Inflammatory macrophage treated with lipopolysaccharide for 4 hours (primary cell): ENCODE measurements around the gene YIPF3.

Source experiments
- DNase-seq: peaks from one replicate; pipeline ENCODE4 v3.0.0-alpha.2; 2020

YIPF3 gene

DNA sequence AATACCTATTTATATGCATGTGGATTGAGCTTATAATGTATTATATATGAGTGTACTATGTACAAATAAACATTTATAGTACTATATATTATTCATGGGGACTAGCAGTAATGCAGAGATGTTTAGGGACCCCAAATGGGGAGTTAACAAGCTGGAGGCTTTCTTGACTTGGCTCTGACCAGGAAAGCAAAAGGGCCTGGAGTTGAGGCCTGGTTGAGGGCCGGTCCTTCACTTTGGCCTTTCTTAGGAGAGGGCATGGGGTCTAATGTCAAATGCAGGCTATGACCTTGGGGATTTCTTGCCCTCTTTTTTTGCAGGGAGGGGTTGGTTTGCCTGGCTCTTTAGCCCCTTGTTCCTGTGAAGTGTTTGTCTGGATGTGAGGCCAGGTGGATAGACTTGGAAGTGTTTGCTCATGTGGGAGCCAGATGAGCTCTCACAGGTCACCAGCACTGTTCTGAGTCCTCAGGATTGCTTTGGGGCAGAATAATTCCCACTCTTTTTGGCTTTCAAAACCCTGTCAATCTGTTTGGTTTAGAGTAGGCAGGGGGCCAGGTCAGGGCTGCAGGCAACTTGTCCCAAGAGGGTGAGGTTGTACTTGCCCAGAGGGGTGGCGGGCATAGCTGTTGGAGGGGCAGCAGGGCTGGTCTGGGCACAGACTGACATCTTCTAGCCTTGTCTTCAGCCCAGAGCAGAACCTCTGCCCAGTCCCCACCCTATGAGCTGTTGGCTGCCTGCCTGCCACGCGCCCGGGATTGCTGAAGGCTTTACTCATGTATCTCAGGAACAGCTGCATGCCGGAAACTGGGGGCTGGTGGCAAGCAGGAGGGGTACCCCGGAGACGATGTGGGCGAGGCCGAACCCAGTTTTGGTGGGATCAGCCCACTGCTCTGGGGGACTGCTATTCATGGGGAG, 24.7 kb downstream of the YIPF3 start:
- no peak for DNase-seq

DNA sequence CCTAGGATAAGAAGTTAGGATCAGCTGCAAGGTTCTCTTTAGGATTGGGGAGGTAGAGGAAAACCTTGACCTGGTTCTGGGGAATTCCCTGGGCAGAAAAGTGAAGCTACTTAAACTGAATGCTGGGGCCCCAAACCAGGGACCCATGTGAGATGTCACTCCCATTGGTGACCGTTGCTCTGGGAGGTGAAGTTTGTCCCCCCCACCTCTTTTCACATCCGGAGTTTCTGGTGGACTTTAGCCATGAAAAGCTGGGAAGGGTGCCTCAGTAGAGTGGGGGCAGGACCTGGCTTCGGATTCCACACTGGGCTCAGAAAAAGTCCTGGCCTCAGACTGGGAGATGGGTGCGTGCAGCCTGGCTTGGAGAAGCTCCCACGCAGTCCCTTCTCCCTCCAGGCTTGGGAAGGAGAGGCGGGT, 26.2 kb downstream of the YIPF3 start:
- no peak for DNase-seq

DNA sequence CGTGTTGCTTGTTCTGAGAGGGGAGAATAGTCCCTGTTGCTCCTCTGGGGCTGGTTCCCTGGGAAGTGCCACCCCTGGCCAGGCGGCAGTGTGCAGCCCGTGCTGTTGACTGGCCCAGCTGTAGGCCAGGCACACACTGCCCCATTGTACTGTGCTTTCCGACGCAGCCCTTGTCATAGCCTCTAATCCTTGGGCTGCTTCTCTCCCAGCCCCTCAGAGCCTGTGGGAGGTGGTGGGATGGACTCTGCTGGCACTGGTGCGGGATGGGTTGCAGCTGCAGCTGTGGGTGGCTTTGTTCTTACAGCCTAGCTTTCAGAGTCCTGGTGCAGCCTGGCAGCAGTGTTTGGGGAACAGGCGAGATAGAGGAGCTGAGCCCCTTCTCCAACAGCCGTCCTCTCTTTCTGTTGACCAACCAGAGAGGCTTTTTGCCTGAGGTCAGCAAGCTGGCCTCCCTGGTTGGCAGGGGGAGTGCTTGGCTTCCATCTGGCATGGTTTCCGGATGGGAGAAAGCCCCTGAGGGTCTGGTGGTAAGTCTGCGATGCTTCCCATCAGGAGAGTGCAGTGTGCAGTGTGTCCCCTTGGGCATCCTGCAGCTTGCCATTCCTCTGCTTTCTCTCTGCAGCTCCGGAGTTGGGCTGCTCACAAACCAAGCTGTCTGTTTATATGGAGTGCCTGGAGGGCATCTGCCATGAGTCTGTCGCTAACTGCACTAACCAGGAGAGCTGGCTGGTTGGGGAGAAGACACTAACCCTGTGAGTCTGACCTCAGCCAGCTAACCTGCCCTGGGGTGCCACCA, 27.3 kb downstream of the YIPF3 start:
- DNase-seq: no peak

DNA sequence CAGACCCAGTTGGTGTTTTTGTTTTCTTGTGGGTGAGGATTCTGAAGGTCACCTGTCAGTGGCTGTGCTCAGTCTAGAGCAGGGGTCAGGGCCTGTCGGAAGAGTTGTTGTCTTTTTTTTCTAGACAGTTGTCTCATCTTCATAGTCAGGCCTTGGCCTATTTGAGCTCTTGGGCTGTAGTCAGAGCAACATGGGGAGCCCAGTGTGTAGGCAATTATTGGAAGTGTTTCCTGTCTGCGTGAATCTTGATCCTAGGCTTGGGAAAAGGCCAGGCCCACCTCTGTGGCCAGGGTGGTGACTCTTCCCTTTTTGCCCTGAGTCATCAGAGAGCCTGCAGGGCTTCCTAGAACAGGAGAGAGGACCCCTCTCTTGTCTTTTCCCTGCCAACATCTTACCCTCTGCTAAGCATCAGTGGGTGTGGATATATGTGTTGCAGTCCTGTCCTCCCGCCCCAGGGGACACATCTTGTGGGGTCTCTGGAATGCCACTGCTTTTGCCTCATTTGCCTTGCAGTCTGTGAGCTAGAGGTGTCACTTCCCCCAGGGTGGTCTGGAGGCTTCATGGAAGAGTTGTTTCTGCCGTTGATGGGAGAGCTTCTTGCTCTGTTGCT, 28.0 kb downstream of the YIPF3 start:
- no peak for DNase-seq

DNA sequence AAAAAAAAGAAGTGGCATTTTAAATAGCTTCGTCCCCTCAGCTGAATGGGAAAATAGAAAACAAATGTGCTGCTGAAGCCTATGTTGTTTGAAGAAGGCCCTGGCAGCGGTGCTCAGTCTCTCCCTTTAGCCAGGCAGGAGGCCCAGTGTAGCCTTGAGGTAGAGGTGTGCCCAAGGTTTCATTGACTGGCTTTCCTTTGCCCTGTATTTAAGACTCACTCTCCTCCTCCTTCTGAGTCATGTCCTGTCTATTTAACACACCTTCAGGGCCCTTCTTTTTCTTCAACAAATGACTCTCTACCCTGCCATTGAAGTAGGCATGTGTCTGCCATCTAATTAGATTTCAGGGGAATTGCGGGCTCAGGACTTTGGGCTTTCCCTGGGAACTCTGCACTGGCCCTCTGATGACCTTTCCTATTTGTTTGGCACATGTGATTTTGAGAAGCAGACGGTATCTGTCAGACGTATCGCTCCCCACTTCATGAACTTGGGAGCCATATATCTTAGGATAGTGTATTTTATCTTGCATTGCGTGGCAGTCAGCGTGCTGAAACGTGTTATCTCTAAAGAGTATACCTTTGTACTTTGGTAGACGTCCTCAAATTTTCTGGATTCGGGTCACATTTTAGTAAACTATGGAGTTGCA, 35.0 kb downstream of the YIPF3 start:
- DNase-seq: no peak

DNA sequence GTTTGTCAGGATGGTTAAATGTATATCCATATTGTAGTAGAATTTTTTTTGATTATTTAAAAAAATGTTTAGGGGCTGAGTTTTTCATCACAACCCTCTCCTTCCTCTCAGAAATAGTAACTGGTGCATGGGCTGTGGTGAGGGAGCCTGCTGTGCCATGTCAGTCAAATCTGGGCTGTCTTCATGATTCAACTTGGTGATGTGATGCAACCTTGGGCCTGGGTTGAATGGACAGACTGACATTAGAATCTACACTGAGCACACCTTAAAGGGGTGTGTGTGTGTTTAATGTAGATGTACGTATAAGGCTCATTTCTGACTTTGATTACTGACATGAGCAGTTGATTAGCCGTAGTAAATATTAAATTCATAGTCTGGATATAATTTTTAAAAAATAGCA, 35.7 kb downstream of the YIPF3 start:
- DNase-seq: peak; percentile 6

DNA sequence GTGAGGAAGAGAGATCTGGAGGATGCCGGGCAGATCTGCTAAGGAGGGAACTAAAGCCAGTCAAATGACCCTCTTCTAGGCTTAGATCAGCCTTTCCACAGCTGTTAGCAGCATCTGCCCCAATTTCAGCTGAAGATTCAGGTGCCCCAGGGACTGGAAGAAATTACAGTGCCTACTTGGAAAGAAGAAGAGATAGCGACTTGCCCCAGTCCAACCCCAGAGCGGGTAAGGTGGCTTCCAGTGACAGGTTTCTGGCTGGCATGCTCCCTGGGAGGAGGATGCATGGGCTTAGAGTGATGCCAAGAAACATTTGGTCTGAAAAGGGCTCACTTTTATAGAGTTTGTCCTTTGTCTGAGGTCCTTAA, 38.7 kb downstream of the YIPF3 start:
- no peak for DNase-seq

DNA sequence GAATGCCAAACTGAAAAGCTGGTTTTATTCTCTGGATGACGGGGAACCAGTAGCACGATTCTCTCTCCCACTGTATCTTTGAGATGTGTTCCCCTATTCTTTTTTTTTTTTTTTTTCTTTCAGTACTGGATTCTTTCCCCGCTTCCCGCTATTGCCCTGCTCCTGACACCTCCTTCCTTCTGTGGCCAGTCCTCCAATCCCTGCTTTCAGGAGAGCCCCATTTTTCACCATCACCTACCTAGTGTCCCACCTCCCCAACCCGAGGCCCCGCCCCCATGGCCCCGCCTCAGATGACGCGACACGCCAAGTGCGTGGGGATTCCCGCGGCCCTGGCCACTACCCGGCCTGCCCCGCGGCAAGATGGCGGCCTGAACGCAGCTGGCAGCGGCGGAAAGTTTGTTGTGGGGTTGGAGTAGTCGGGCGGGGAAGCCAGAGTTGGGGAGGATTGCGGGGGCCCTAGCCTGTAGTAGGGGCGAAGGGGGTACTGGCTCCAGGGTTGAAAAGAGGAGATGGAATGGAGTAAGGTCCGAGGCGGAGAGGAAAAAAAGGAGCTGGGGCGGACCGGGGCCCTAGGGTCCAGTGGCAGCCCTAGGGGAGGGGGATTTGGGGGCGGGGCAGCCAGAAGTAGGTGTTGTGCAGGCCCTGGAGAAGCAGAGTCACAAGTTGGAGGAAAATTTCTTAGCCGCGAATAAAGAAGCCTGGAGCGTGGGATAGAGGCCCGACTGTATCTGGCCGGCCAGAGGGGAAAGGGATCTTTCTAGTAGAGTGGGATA, 39.3 kb downstream of the YIPF3 start, which contains the start of gene TJAP1:
TJAP1 (plus strand) TSS at position 336 of the 773 bp plus-strand sequence. CDS start 21,432 bp downstream, outside the sequence.
- DNase-seq: peak; percentile 86

DNA sequence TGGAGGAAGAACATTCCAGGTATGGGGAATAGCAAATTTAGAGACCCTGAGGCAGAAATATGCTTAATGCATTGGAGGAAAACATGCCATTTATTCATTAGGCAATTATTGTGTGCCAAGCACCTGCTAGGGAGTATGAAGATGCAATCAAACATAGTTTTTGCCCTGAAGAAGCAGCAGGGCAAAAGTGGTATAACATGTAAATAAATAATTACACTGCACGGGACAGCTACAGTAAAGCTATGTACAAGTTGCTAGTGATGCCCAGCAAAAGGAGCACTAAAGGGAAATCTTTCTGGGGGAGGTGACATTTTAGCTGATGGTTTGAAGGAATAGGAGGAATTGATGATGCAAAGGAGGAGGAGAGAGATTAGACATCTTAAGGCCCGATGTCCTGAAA, 40.0 kb downstream of the YIPF3 start:
- no peak for DNase-seq

DNA sequence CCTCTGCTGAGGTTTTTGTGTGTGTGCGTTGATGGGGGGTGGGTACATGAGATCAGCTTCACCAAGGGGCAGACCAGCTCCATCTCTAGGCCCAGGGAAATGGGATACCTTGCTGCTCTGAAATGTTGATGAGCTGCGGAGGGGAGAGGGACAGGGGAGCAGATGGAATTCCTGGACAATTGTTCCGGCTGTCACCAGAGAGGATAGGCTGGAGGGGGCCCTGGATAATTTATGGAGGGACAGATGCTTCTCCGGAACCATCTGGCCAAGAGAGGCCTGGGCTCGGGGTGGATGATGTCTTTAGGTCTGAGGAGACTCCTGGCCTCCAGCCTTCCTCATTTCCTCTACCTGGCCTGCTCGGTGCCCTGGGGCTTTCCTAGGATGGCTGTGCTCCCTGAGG, 41.2 kb downstream of the YIPF3 start:
- DNase-seq: no peak

DNA sequence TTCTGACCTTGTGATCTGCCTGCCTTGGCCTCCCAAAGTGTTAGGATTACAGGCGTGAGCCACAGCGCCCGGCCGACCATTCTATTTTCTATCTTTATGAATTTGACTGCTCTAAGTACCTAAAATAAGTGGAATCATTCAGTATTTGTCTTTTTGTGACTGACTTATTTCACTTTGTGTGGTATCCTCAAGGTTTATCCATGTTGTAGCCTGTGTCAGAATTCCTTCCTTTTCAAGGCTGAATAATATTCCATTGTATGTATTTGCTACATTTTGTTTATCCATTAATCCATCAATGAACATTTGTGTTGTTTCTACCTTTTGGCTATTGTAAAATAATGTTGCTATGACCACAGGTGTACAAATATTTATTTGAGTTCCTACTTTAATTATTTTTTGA, 44.2 kb downstream of the YIPF3 start:
- DNase-seq: no peak

DNA sequence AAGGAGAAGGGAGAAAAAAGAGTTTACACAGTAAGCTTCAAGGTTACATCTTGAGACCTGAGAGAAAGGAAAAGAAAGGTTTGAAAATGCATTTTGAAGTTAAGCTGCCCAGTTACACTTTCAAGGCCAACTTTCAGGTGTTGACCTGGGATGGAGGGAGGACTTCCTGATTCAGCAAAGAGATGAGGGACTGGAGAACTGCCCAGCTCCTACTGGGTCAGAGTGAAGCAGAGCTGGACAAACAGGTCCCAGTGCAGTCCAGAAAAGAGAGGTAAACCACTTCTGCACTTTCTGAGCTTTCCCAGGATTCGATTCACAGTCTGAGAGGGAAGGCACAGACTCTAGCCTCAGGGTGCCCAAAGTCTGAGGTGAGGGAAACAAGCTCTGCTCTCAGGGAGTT, 45.3 kb downstream of the YIPF3 start:
- no peak for DNase-seq

DNA sequence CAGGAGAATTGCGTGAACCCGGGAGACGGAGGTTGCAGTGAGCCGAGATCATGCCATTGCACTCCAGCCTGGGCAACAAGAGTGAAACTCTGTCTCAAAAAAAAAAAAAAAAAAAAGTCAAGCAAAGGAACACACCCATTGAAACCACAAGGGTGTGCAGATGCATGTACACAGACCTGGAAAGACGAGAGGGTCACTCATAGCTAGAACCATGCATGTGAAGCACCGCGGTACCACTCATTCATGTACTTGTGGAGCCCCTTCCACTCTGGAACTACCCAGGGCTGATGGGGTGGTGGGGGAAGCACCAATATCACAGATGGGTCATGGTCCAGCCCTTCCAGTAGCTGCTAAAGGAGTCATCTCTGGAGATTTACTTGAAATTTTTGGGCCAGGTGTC, 46.8 kb downstream of the YIPF3 start:
- no peak for DNase-seq

DNA sequence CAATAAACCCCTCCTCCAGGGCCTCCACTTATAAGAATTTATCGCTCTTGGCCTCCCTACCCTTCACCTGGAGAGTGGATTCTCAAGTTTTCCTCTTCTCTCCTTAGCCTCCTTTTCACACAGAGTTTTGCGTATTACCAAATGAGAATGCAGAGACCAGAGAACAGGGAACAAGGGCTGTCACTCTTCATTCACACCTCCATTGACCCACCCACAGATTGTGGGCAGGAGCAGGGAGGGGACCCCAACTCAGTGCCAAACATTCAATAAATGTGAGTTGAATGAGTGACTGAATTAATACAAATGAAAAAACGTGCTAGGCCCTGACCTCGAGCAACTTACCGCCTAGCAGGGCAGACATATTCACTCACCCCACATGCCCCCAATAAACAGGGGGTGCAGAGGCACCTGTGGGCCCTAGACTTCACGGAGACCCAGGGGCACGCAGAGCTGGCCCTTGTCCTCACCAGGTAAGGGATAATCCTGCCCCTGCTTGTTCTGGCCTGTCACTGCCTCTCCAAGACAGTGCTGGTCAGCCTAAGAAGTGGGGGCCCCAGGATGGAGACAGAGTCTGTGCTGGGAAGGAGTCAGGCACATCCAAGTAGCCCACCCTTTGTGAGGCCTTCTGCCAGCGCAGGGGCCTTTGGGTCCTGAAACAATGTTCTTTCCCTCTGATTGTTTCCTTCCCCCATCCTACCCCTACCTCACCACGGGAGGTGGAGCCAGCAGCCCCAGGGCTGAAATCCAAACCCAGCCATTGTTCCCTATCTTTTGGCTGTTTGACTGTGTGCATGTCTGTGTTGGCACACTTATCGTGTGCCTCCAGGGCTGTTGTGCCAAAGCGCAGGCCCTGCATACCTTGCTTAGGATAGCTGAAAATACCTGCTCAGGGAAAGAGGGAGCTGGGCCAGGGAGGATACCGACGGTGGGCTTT, 47.7 kb downstream of the YIPF3 start:
- DNase-seq: no peak

DNA sequence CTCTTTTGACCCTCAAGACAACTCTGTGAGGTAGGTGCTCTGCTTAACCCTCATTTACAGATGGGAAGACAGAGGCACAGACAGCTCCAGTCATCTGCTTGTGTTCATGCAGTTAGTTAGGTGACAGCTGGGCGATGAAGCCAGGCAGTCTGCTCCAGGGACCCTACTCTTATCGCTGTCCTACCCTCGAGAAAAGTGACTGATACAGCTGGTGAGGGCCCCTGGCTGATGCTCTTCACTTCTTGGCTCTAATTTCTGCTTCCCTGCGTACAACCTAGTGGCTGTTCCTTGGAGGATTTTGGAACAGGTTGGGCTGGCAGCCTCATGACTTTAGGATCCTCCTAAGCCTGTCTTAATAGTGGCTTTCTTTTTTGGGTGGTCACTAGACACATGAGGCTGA, 48.5 kb downstream of the YIPF3 start:
- no peak for DNase-seq

DNA sequence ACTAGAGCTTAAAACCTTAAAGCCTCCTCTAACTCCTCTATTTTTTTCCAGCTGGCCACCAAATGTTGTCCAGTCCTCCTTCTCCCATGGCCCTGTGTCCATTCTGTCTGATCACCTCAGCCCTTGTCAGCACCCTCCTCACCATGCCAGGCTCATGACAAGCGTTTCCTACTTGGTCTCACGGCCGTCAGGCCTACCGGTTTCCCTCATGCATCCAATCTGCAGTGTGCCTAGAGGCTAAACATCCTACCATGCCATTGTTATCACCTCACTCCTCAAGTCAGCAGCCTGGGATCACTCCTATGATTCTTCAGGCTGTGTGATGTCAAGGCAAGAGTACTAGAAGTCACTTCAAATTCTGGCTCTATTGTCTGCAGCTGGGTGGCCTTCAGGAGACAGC, 49.0 kb downstream of the YIPF3 start:
- no peak for DNase-seq

DNA sequence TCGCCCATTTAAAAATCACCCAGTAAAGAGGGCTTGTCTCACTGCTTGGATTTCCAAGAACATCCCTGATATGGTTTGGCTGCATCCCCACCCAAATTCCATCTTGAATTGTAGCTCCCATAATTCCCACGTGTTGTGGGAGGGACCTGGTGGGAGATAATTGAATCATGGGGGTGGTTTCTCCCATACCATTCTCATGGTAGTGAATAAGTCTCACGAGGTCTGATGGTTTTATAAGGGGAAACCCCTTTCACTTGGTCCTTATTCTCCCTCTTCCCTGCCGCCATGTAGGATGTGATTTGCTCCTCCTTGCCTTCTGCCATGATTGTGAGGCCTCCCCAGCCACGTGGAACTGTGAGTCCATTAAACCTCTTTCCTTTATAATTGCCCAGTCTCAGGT, 49.5 kb downstream of the YIPF3 start:
- DNase-seq: peak; percentile 25

DNA sequence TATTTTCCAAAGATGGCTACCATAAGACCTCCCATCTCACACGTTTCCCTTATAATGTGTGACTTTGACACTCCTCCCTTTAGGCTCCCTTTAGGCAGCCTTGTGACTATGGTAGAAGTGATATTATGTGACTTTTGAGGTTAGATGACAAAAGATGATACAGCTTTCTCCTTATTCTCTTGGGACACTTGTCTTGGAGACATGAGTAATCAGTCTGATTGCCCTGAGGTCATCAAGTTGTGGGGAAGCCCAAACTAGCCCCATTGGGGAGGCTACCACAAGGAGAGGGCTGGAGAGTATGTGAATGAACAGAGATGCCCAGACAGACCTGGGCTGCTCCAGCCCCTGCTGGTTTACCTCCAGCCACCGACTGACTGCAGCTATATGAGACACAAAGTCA, 50.8 kb downstream of the YIPF3 start:
- peak; percentile 77 for DNase-seq

DNA sequence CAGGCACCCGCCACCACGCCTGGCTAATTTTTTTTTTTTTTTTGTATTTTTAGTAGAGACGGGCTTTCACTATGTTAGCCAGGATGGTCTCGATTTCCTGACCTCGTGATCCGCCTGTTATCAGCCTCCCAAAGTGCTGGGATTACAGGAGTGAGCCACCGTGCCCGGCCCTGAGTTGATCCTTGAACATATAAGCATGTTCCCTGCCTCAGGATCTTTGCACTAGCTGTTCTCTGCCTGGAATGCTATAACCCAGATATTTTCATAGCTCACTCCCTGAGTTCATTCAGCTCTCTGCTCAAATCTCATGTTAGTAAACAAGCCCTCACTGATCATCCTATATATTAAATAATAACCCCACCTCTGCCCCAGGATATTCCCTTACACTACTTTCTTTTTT, 52.4 kb downstream of the YIPF3 start:
- no peak for DNase-seq

DNA sequence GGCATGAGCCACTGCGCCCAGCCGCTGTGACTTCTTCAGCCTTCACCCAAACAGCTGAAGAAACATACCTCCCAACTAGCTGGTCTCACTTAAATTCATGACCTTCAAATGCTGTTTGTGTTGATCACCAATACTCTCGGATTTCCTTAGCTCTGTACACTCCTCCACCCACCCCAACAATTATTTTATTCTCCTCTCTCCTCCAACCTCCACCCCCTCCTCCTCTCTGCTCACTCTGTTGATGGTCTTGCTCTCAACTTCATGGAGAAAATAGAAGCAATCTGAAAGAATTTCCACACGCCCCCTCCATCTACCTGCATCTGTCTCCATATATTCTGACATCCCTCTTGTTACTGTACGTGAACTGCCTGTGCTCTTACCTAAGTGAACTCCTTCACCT, 54.8 kb downstream of the YIPF3 start:
- DNase-seq: no peak
